SJCRH30 (cell line): ENCODE data around the gene IPO8. TPM values are rescaled to one million over a fixed set of nuclear protein-coding genes. Genes with fewer than 3 reads are reported as not detected.
A peak's percentile ranks its signal among the peaks of the same experiment; 100 is the strongest.

ENCODE experiments used
- DNase-seq, 2 experiments: peaks; one replicate each; pipeline ENCODE4 v3.0.0-alpha.2; 2015 to 2020
- H3K27ac ChIP-seq: fragments of 250-450 bp; sonication (Bioruptor Pico); 2 replicates; pipeline ENCODE4 v1.5.1; 2020; ENCODE audit warnings: mild to moderate bottlenecking, moderate library complexity
- H3K27me3 ChIP-seq: fragments of 250-450 bp; sonication (Bioruptor Pico); 2 replicates; pipeline ENCODE4 v1.5.1; 2020; ENCODE audit warnings: mild to moderate bottlenecking, moderate library complexity
- H3K36me3 ChIP-seq: fragments of 250-450 bp; sonication (Bioruptor Pico); 2 replicates; pipeline ENCODE4 v1.5.1; 2020; ENCODE audit warnings: mild to moderate bottlenecking, moderate library complexity
- H3K4me1 ChIP-seq: fragments of 250-450 bp; sonication (Bioruptor Pico); 2 replicates; pipeline ENCODE4 v1.5.1; 2020; ENCODE audit warnings: mild to moderate bottlenecking, moderate library complexity
- H3K4me3 ChIP-seq: fragments of 250-450 bp; sonication (Bioruptor Pico); 2 replicates; pipeline ENCODE4 v1.5.1; 2020; ENCODE audit warnings: mild to moderate bottlenecking, moderate library complexity
- H3K9me3 ChIP-seq: fragments of 250-450 bp; sonication (Bioruptor Pico); replicated peaks from 2 replicates; pipeline ENCODE4 v1.5.1; 2020; ENCODE audit warnings: mild to moderate bottlenecking, moderate library complexity
- total RNA-seq: library from RNA; depleted of rRNA; stranded (reverse); fragments of >200 nt; shearing (Covaris generic); gene quantifications from 2 replicates; pipeline ENCODE4 v1.2.3, GENCODE V29; 2014; rRNA removed

IPO8 gene
- 29.3 and 34.9 TPM in 2 replicates for total RNA-seq

DNA sequence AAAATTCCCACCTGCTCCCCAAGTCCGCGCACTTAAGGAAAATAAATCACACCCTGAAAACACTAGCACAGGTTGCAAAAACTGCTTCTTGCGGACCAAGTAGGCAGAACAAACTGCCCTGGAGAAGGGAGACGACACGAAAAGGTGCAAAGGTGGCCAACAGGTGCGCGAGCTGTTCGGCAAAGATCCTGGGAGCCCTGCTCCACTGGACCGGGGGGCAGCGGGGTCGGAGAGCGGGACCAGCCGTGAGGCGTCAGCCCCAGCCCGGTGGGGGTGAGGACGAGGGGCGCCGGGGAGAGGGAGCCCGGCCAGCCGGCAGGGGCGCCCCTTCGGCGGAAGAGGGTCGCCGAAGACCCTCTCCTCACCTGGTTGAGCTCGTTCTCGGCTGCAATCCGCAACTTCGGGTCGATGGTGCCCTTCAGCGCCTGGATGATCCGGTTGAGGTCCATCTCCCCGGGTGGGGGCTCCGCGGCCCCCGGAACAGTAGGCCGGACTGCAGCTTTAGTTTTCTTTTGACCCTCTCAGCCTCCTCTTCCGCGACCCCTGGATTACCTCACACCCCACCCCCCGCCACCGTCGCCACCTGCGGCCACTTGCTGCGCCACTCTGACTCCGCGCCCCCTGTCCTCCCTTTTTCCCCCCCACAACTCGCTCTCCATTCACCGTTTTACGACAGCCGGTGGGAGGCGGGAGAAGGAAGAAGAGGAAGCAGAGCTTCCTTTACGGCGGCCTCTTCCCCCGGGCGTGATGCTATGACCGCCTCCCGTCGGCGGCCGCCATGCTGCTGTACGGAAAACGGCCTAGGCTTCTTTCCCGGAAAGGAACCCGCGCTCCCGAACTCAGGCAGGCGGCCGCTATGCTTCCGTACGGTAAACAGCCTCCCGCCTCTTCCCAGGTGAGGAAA is at the start of gene IPO8:
Gene IPO8, minus strand, starts transcription at position 671 of the 904 bp plus-strand sequence. Its CDS starts 222 bp downstream, at position 449.
- DNase-seq, result peak; percentile 95 to 96
- peak within 1 kb of the TSS; percentile 93 for H3K4me3 ChIP-seq
- no peaks in the 10 kb centered on the region for H3K9me3 ChIP-seq
- no peaks in the 10 kb centered on the region for H3K27me3 ChIP-seq
- peak within 1 kb of the TSS; percentile 72 for H3K27ac ChIP-seq
- peaks cover 13% of the 10 kb centered on the region for H3K4me1 ChIP-seq
- H3K36me3 ChIP-seq, result no peaks in the 10 kb centered on the region

DNA sequence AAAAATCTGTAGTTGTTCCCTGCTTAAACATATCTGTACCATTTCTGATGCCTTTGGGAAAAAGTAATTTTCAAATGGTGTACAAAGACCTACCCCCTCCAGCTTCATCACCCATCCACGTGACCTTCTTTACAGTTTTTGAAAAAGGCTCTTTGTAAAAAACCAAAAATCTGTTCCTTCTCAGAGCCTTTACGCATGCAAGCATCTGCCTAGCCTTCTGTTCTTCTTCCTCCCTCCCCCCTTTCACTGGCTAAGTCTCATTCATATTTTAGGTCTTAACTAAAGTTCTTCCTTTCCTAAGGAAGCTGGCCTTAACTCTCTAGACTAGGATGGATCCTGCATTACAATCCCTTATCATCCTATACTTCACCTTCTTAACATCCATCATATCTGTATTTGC is 48.7 kb upstream of the IPO8 start:
- Histone ChIP-seq H3K27me3 (no peaks in the 10 kb centered on the region), H3K4me3 (no peak overlapping the region), H3K36me3 (peaks cover 49% of the 10 kb centered on the region), H3K4me1 (no peaks in the 10 kb centered on the region), H3K9me3 (no peaks in the 10 kb centered on the region; the same call in 1 of the 2 replicates), H3K27ac (no peak overlapping the region)
- DNase-seq, result no peak

DNA sequence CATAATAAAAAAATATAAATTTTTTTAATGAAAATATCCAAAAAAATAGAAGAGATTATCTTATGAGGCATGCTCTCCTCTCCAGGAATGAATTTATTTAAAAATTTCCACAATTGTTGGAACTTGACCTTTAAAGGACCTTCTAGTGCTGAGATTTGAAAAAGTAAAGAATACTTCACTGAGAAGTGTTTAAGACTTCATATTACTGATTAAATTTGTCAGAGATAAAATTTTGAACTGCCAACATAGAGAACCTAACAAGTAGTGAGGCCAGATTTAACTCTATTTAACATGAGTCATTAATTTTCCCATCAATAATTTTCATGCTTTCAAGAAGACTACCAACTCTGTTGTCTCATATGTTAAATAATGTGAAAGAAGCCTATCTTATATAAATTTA is 44.6 kb upstream of the IPO8 start:
- peaks cover 37% of the 10 kb centered on the region for H3K36me3 ChIP-seq
- H3K4me1 ChIP-seq, result no peaks in the 10 kb centered on the region
- H3K27me3 ChIP-seq, result no peaks in the 10 kb centered on the region
- DNase-seq, result no peak
- H3K27ac ChIP-seq, result no peak overlapping the region
- no peak overlapping the region for H3K4me3 ChIP-seq
- H3K9me3 ChIP-seq, result peaks cover 3% of the 10 kb centered on the region; the same call in 1 of the 2 replicates

DNA sequence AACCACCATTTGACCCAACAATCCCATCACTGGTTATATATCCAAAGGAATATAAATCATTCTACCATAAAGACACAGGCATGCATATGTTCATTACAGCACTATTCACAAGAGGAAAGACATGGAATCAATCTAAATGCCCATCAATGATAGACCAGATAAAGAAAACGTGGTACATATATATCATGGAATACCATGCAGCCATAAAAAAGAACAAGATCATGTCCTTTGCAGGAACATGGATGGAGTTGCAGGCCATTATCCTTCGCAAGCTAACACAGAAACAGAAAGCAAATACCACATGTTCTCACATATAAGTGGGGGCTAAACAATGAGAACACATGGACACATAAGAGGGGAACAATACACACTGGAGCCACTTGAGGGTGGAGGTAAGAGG is 43.4 kb upstream of the IPO8 start:
- DNase-seq, result no peak
- no peaks in the 10 kb centered on the region for H3K4me1 ChIP-seq
- no peaks in the 10 kb centered on the region for H3K27me3 ChIP-seq
- peaks cover 3% of the 10 kb centered on the region; the same call in 1 of the 2 replicates for H3K9me3 ChIP-seq
- H3K27ac ChIP-seq, result no peak overlapping the region
- no peak overlapping the region for H3K4me3 ChIP-seq
- peaks cover 41% of the 10 kb centered on the region for H3K36me3 ChIP-seq

DNA sequence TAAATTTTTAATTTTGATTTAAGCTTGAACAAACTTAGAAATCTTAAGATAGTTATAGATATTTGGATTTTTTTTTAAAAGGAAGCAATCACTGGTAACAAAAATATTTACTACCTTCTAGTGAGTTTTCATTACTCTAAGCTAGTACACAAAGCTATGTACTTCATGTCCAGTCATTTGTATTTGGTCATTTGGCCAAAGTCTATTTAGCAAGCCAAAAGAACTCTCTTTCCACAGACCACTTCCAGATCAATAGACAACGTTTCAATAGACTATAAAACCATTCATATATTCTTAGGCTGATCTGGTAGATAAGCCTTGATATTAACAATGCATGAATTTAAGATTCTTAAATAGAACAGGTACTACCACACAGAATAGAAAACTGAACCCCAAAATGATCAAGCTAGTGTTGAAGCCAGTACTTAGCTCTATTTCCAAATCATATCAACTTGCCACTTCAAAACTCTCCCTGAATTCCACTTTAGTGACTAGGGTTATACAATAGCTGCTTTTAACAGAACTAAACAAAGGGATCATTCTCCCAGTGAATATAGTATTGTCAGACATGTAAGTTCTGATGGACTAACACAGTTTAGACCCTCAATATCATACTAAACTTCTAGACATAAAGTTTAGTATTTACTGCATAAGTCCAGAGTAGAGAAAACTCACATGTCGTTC is 37.4 kb upstream of the IPO8 start:
- no peak overlapping the region for H3K4me3 ChIP-seq
- H3K36me3 ChIP-seq, result peaks cover 34% of the 10 kb centered on the region
- no peak for DNase-seq
- no peaks in the 10 kb centered on the region for H3K27me3 ChIP-seq
- no peaks in the 10 kb centered on the region for H3K4me1 ChIP-seq
- H3K9me3 ChIP-seq, result no peaks in the 10 kb centered on the region
- no peak overlapping the region for H3K27ac ChIP-seq

DNA sequence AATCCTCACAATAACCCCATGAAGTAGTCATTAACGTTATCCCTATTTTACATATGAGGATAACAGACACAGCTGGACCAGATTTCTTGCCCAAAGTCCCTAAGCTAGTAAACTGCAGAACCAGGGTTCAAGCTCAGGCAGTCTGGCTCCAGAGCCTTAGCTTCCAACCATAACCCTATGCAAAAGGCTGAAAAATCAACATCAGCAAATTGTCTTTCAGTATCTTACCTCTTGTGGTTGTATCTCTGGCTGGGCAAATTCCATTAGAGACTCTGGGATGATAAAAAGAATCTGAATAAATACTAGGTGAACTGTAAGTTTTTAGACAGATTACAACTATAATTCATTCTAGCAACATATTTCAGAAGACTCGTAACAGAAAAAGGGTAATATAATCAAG is 34.3 kb upstream of the IPO8 start:
- peaks cover 29% of the 10 kb centered on the region for H3K36me3 ChIP-seq
- no peaks in the 10 kb centered on the region for H3K9me3 ChIP-seq
- no peak for DNase-seq
- peaks cover 4% of the 10 kb centered on the region for H3K4me1 ChIP-seq
- H3K4me3 ChIP-seq, result no peak overlapping the region
- no peaks in the 10 kb centered on the region for H3K27me3 ChIP-seq
- H3K27ac ChIP-seq, result no peak overlapping the region

DNA sequence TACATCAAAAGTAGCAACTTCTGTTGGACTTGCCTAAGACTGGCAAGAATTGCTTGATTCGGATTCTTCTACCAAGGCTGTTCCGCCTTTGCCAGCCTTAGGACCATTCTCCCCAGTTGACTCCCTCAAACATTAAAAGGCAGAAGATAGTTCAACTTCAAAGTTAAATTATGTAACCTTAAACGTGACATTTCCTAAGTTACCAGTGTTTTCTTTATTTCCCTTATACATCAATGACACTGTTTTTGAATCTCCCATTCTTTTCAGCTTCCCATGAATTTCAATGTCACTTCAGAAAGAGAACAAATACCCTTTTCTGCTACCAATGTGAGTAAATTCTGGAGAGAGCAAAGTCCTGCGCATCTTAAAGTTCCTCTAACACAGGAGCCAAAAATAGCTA is 33.9 kb upstream of the IPO8 start:
- Histone ChIP-seq H3K9me3 (no peaks in the 10 kb centered on the region), H3K4me1 (peaks cover 4% of the 10 kb centered on the region), H3K27ac (no peak overlapping the region), H3K36me3 (peaks cover 28% of the 10 kb centered on the region), H3K27me3 (no peaks in the 10 kb centered on the region), H3K4me3 (no peak overlapping the region)
- DNase-seq, result no peak

DNA sequence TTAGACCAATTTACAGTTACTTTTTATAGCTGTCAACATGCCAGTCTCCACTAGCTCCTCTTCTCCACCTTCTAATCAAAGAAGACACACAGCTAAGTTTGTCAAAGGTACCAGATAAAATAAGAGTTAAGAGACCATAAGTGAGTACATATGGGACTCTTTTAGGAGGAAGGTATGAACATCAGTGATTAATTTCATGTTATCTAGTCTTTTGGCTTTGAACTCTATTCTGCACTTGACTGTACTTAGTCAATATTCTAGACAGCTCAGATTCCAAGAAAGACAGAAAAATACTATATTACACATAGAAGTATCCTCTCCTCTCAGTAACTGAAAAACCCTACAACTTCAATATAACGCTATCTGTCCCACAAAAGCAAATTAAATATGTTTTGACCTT is 31.0 kb upstream of the IPO8 start:
- Histone ChIP-seq H3K9me3 (no peaks in the 10 kb centered on the region), H3K27ac (no peak overlapping the region), H3K27me3 (no peaks in the 10 kb centered on the region), H3K36me3 (peaks cover 35% of the 10 kb centered on the region), H3K4me1 (peaks cover 4% of the 10 kb centered on the region), H3K4me3 (no peak overlapping the region)
- DNase-seq, result no peak

DNA sequence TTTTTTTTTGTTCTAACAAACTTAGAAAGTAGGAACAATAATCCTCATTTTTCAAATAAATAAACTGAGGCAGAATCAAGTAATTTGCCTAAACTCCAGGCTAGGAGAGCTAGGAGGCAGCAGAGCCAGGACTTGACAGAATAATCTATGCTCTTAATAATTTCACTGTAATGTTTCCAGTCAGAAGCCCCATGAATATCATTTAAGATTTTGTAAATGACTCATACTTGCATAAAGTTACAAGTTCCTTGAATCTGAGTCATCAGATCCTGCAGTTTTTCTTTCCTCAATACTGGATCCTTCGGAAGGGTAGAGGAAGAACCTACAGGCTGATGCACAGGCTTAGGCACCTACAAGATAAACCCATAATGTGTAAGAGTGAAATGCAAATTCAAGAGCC is 30.1 kb upstream of the IPO8 start:
- peaks cover 33% of the 10 kb centered on the region for H3K36me3 ChIP-seq
- H3K9me3 ChIP-seq, result no peaks in the 10 kb centered on the region
- peak in 1 of 2 experiments; percentile 6 for DNase-seq
- H3K27me3 ChIP-seq, result no peaks in the 10 kb centered on the region
- H3K4me3 ChIP-seq, result no peak overlapping the region
- no peak overlapping the region for H3K27ac ChIP-seq
- peaks cover 4% of the 10 kb centered on the region for H3K4me1 ChIP-seq

DNA sequence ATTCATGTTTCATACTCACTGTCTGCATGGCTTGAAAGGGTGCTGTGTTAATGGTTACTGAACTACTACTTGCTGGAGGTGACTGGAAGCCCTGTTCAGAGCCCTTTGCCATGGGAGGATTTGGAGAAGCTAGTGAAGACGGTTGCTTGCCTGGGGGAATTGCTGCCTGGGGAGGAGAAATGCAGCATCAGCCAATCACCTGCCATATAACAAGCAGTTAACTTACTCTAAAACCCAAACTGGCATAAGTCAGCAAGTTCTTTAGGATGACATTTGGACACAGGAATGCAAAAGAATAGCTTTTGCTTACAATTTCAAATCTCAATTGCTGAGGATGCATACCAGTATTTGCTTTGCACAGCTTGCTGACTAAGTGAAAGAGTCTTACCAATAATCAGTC is 23.4 kb upstream of the IPO8 start:
- no peaks in the 10 kb centered on the region for H3K4me1 ChIP-seq
- no peak overlapping the region for H3K4me3 ChIP-seq
- DNase-seq, result no peak
- H3K9me3 ChIP-seq, result no peaks in the 10 kb centered on the region
- no peaks in the 10 kb centered on the region for H3K27me3 ChIP-seq
- H3K27ac ChIP-seq, result no peak overlapping the region
- H3K36me3 ChIP-seq, result peaks cover 62% of the 10 kb centered on the region

DNA sequence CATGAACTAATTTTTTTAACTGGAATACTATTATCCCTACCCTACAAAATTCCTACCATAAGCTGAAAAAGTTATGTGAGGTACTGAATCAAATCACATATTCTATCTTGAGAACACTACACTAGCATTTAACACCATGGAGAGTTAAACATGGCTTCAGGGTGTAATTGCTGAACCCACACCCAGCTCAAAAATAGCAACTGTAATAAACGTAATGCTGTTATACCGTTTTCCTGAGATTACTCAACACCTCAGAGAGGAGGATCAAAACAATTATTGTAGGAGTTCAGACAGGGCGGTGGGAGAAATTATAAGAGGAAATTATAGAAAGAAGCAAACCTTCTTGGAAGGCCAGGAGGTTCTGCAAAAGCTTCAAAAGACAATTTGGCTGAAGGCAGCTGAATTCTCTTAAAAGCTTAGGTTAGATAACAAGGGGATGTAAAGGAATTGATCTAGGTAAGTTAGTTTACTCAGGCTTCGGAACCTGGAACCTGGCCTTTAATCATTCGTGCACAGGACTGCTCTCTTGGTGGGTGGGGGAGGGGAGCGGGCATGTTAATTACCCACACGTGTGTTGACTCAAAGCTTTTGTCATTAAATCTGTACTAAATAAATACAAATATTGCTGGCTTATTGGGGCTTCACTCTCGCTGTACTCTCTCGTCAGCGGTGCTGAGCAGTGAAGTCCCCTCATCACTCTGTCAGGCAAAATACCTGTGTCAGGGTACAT is 12.1 kb upstream of the IPO8 start:
- Histone ChIP-seq H3K36me3 (peaks cover 31% of the 10 kb centered on the region), H3K27ac (no peak overlapping the region), H3K9me3 (no peaks in the 10 kb centered on the region), H3K4me3 (no peak overlapping the region), H3K27me3 (no peaks in the 10 kb centered on the region), H3K4me1 (no peaks in the 10 kb centered on the region)
- no peak for DNase-seq

DNA sequence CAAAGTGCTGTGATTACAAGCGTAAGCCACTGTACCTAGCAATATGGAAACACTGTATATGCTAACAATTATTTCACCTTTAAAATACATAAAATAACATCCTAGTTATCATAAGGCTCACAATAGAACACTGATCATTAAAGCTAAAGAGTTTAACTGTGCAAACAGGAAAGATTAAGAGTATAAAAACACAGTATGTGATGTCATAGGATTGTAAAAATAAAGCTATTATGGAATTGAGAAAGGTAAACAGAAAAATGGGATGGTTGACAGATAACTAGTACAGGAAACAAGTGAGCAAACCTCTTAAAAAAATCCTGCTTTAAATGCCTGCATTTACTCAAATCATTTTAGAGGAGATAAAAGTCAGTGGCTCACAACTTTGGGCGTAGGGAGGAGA is 10.8 kb upstream of the IPO8 start:
- Histone ChIP-seq H3K36me3 (peaks cover 23% of the 10 kb centered on the region), H3K4me3 (no peak overlapping the region), H3K9me3 (no peaks in the 10 kb centered on the region), H3K27ac (no peak overlapping the region), H3K27me3 (no peaks in the 10 kb centered on the region), H3K4me1 (no peaks in the 10 kb centered on the region)
- DNase-seq, result no peak

DNA sequence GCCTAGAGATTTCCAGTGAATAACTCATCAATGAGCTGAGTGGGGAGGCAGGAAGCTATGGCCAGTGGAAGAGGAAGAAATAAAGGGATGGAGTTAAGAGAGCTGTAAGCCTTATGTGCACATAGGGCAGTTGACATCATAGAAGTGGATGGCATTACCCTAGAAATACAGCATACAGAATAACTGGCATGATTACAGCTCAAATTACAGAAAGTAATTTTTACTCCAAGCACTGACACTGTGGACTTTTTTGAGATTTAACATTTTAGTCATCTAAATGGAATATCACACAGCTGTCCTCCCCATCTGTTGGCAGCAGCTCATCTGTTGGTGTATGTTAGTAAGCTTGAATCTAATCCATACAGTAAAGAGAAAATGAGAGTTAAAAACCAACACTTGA is 5.4 kb upstream of the IPO8 start:
- Histone ChIP-seq H3K9me3 (no peaks in the 10 kb centered on the region), H3K27me3 (no peaks in the 10 kb centered on the region), H3K4me1 (peaks cover 7% of the 10 kb centered on the region), H3K27ac (no peak overlapping the region), H3K4me3 (no peak overlapping the region), H3K36me3 (no peaks in the 10 kb centered on the region)
- peak in 1 of 2 experiments; percentile 36 for DNase-seq

DNA sequence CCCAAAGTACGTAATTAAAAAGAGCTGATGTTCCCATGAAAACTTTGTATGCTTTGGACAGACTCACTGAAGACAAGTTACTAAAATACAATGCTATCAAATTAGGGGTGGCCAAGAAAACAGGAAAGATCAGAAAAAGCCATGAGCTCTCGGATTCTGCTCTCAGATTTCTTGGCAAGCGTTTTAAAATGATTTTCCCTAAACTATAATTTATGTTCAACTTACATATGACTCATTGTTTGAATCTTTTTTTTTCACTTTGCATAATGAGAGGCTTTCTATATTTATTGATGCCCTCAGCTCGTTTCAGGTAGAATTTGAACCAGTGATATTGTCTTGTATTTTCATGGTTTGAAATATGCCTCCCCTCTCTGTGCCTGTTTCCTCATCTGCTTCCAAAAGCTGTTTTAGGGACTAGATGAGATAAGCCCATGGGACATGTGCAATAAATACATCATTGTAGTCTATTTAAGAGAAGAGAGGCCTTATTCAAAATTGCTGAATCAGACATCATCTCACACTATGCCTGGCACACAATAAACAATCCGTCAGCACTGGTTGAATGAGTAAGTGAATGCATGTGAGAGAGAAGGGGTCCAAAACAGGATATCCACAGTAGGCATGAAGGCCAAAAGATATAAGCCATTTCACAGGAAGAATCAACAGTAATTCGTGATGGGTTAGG is 4.7 kb upstream of the IPO8 start:
- no peak for DNase-seq
- H3K4me3 ChIP-seq, result no peak overlapping the region
- no peaks in the 10 kb centered on the region for H3K9me3 ChIP-seq
- no peak overlapping the region for H3K27ac ChIP-seq
- H3K36me3 ChIP-seq, result no peaks in the 10 kb centered on the region
- H3K27me3 ChIP-seq, result no peaks in the 10 kb centered on the region
- H3K4me1 ChIP-seq, result peaks cover 7% of the 10 kb centered on the region
